HCT116 (cell line): Measurements from ENCODE around the gene PDE6G. TPM values are rescaled to one million over a fixed set of nuclear protein-coding genes. Genes with fewer than 3 reads are reported as not detected.

Experiments
- ATAC-seq: fragments of 200-7000 bp; cut with Tn5 transposase; 2 replicates; pipeline ENCODE4 v1.9.1; 2020; ENCODE audit warnings: mild to moderate bottlenecking, moderate library complexity
- BruUV-seq: library from RNA; stranded (reverse); fragments of 400-500 nt; replicated peaks from 2 replicates; lab custom pipeline; 2021; lab: Mats Ljungman, UMichigan
- CTCF ChIA-PET: fragments of 300-600 bp; sonication (Branson Sonifier 250); formaldehyde crosslinking; loops from one replicate; lab custom pipeline; 2021; ENCODE audit warnings: antibody characterized with exemption; lab: Charles Lee
- POLR2A ChIA-PET: fragments of 300-600, 350-600 bp; sonication (Branson Sonifier 250); formaldehyde crosslinking; loops from one replicate; lab custom pipeline; 2021; ENCODE audit warnings: antibody characterized with exemption; lab: Charles Lee
- RAD21 ChIA-PET, 2 experiments: fragments of 300-600 bp; sonication (Branson Sonifier 250); formaldehyde crosslinking; loops; one replicate each; lab custom pipeline; 2023; ENCODE audit warnings: low total read pairs in 2 of 2; ENCODE audit not compliant: uncharacterized antibody in 2 of 2, unreplicated experiment in 2 of 2, low non-redundant PET in 1 of 2; lab: Charles Lee
- DNase-seq: peaks from one replicate; pipeline ENCODE4 v3.0.0-alpha.2; 2010; ENCODE audit warnings: low read depth, low spot score
- H2AFZ ChIP-seq: fragments of 200-600 bp; shearing (Covaris generic), sonication (generic); 2 replicates; pipeline ENCODE4 v1.6.1; 2017; ENCODE audit warnings: low read depth, mixed run types, mixed read lengths, antibody characterized with exemption, low read length; ENCODE audit not compliant: poor library complexity, severe bottlenecking
- H3K27ac ChIP-seq: 2 replicates; pipeline ENCODE4 v1.5.1; 2012; ENCODE audit warnings: low read depth, low read length
- H3K27me3 ChIP-seq: fragments of 200-600 bp; sonication (generic); 2 replicates; pipeline ENCODE4 v1.6.1; 2016; ENCODE audit warnings: mixed run types, low read length, mixed read lengths; ENCODE audit not compliant: insufficient read depth
- H3K36me3 ChIP-seq, 2 experiments: fragments of 200-500 bp in 1 of 2; fragments of 200-600 bp in 1 of 2; sonication (Bioruptor generic) in 1 of 2; sonication (generic) in 1 of 2; 2 replicates each; pipeline versions ENCODE4 v1.5.1 to v1.6.1; 2014 to 2016; ENCODE audit warnings: low read length in 2 of 2, inconsistent platforms in 1 of 2, mixed read lengths in 1 of 2, mixed run types in 1 of 2; ENCODE audit not compliant: insufficient read depth in 2 of 2, control insufficient read depth in 1 of 2
- H3K4me1 ChIP-seq, 2 experiments: fragments of 200-600 bp in 1 of 2; sonication (generic) in 1 of 2; 2 replicates each; pipeline versions ENCODE4 v1.5.1 to v1.6.1; 2012 to 2017; ENCODE audit warnings: low read length in 2 of 2, inconsistent platforms in 1 of 2, mild to moderate bottlenecking in 1 of 2, mixed read lengths in 1 of 2, mixed run types in 1 of 2, moderate library complexity in 1 of 2; ENCODE audit not compliant: insufficient read depth in 2 of 2, control insufficient read depth in 1 of 2
- H3K4me2 ChIP-seq: fragments of 200-600 bp; sonication (generic); 2 replicates; pipeline ENCODE4 v1.6.1; 2017; ENCODE audit warnings: mixed run types, low read length, mixed read lengths
- H3K4me3 ChIP-seq, 2 experiments: fragments of 200-600 bp in 1 of 2; sonication (generic) in 1 of 2; replicated peaks in 1 of 2; 2 replicates each; pipeline ENCODE4 v1.5.1; 2011 to 2016; ENCODE audit warnings: low read length in 2 of 2, control low read depth in 1 of 2, low read depth in 1 of 2, mild to moderate bottlenecking in 1 of 2, mixed read lengths in 1 of 2, mixed run types in 1 of 2
- H3K79me2 ChIP-seq: fragments of 200-600 bp; sonication (generic); 2 replicates; pipeline ENCODE4 v1.6.1; 2017; ENCODE audit warnings: mild to moderate bottlenecking, mixed run types, low read length, moderate library complexity, mixed read lengths; ENCODE audit not compliant: insufficient read depth
- H3K9ac ChIP-seq: fragments of 200-600 bp; sonication (generic); 2 replicates; pipeline ENCODE4 v1.6.1; 2016; ENCODE audit warnings: low read length, mixed read lengths
- H3K9me2 ChIP-seq: fragments of 200-600 bp; sonication (generic), shearing (Covaris generic); 2 replicates; pipeline ENCODE4 v1.6.1; 2017; ENCODE audit warnings: mixed run types, mild to moderate bottlenecking, moderate library complexity; ENCODE audit not compliant: insufficient read depth
- H3K9me3 ChIP-seq, 2 experiments: fragments of 200-500 bp in 1 of 2; fragments of 200-600 bp in 1 of 2; sonication (Bioruptor generic) in 1 of 2; sonication (generic) in 1 of 2; 2 replicates each; pipeline ENCODE4 v1.6.1; 2014 to 2017; ENCODE audit warnings: low read length in 2 of 2, mixed read lengths in 2 of 2, inconsistent platforms in 1 of 2, low read depth in 1 of 2, mild to moderate bottlenecking in 1 of 2, mixed run types in 1 of 2, moderate library complexity in 1 of 2; ENCODE audit not compliant: control insufficient read depth in 1 of 2, insufficient read depth in 1 of 2
- H4K20me1 ChIP-seq: fragments of 200-600 bp; sonication (generic), shearing (Covaris generic); 2 replicates; pipeline ENCODE4 v1.6.1; 2017; ENCODE audit warnings: mixed run types, mild to moderate bottlenecking, moderate library complexity; ENCODE audit not compliant: insufficient read depth
- ATF3 ChIP-seq: IDR thresholded peaks from 2 replicates; pipeline ENCODE4 v1.6.1; 2012
- CBX3 ChIP-seq: IDR thresholded peaks from 2 replicates; pipeline ENCODE4 v1.6.1; 2012; ENCODE audit warnings: low read depth
- CEBPB ChIP-seq: IDR thresholded peaks from 2 replicates; pipeline ENCODE4 v1.6.1; 2012; ENCODE audit warnings: low read depth
- EZH2phosphoT487 ChIP-seq: fragments of 200-600 bp; IDR thresholded peaks from 2 replicates; pipeline ENCODE4 v1.6.1; 2018; ENCODE audit warnings: antibody characterized with exemption, borderline replicate concordance
- POLR2AphosphoS5 ChIP-seq: IDR thresholded peaks from 2 replicates; pipeline ENCODE4 v1.6.1; 2011; ENCODE audit warnings: mild to moderate bottlenecking, low read depth, low read length, moderate library complexity
- SP1 ChIP-seq: IDR thresholded peaks from 2 replicates; pipeline ENCODE4 v1.6.1; 2012; ENCODE audit warnings: low read depth
- SRF ChIP-seq: IDR thresholded peaks from 2 replicates; pipeline ENCODE4 v1.6.1; 2012; ENCODE audit warnings: low read depth
- YY1 ChIP-seq: IDR thresholded peaks from 2 replicates; pipeline ENCODE4 v1.6.1; 2011; ENCODE audit warnings: low read length, low read depth, moderate library complexity, mild to moderate bottlenecking; ENCODE audit not compliant: insufficient replicate concordance; ENCODE audit errors: extremely low read depth
- intact Hi-C: fragments of 100-400 bp; cut with micrococcal nuclease; formaldehyde crosslinking; loops from 2 replicates; pipeline ENCODE4 v1.10.0; 2022
- total RNA-seq: library from RNA; stranded (reverse); gene quantifications from one replicate; pipeline ENCODE4 v1.2.1, GENCODE V29; 2021; ENCODE audit not compliant: unreplicated experiment

Gene PDE6G
- total RNA-seq, 1 experiment from 2014 or later = not detected

GRCh38 chr17:81655378-81656117, 794 bp downstream of the PDE6G start:
- intact Hi-C loops = no loop called here
- H2AFZ ChIP-seq = no peak overlapping the region
- no peaks in the 10 kb centered on the region for H3K9me3 ChIP-seq
- no peak overlapping the region for H3K27ac ChIP-seq
- H3K4me3 ChIP-seq = no peak overlapping the region
- no peak for DNase-seq
- BruUV-seq = no TSS peak
- ChIA-PET POLR2A (interaction anchor here (1.2 kb wide), 1 partner anchor 10 kb away, joined by 5 read pairs; no protein-coding TSS in a partner anchor), CTCF (no interaction called here), RAD21 (no interaction called here)
- no peak overlapping the region for H3K9ac ChIP-seq
- H3K27me3 ChIP-seq = no peaks in the 10 kb centered on the region
- H3K9me2 ChIP-seq = no peaks in the 10 kb centered on the region
- no peaks in the 10 kb centered on the region for H4K20me1 ChIP-seq
- no peak for TF ChIP-seq EZH2phosphoT487
- TF ChIP-seq POLR2AphosphoS5 = no peak
- TF ChIP-seq CBX3 = no peak
- no peak for TF ChIP-seq SP1
- no peak for TF ChIP-seq YY1
- TF ChIP-seq SRF = no peak
- no peaks in the 10 kb centered on the region for H3K36me3 ChIP-seq
- no peak for ATAC-seq
- H3K4me1 ChIP-seq = peaks cover 7 to 19% of the 10 kb centered on the region in 2 experiments; a peak in 3 of 4 replicates
- no peak overlapping the region for H3K4me2 ChIP-seq
- no peaks in the 10 kb centered on the region for H3K79me2 ChIP-seq

- no peak overlapping the region for H3K9ac ChIP-seq
Measured at GRCh38 chr17:81652906-81653771, 3.2 kb downstream of the PDE6G start.

More at GRCh38 chr17:81652906-81653771, 3.2 kb downstream of the PDE6G start:
- ChIA-PET POLR2A (no interaction called here), CTCF (no interaction called here), RAD21 (no interaction called here)
- Histone ChIP-seq H3K27ac (no peak overlapping the region), H3K9me3 (peaks cover 0 to 5% of the 10 kb centered on the region in 2 experiments; a peak in 1 of 4 replicates), H3K36me3 (no peaks in the 10 kb centered on the region), H3K4me2 (no peak overlapping the region), H3K27me3 (no peaks in the 10 kb centered on the region), H3K79me2 (no peaks in the 10 kb centered on the region), H4K20me1 (no peaks in the 10 kb centered on the region), H3K9me2 (no peaks in the 10 kb centered on the region), H3K4me1 (peaks cover 7 to 19% of the 10 kb centered on the region in 2 experiments; a peak in 3 of 4 replicates), H2AFZ (no peak overlapping the region), H3K4me3 (no peak overlapping the region)
- DNase-seq (no peak), ATAC-seq (no peak)
- TF ChIP-seq EZH2phosphoT487 = no peak
- no peak for TF ChIP-seq ATF3
- TF ChIP-seq CBX3 = no peak
- TF ChIP-seq CEBPB = no peak
- intact Hi-C loops = no loop called here
- no TSS peak for BruUV-seq
